GM21515 (cell line): ENCODE measurements around the gene SLC17A8.
"Not testable (repeated sequence)": the region's sequence is repeated elsewhere in the genome, so short reads cannot be mapped to it uniquely, and the experiment has no call there.

ENCODE experiments used
- ATAC-seq: cut with Tn5 transposase; IDR thresholded peaks from one replicate; pipeline ENCODE4 v1.9.1; 2021; ENCODE audit not compliant: unreplicated experiment

SLC17A8 gene

DNA sequence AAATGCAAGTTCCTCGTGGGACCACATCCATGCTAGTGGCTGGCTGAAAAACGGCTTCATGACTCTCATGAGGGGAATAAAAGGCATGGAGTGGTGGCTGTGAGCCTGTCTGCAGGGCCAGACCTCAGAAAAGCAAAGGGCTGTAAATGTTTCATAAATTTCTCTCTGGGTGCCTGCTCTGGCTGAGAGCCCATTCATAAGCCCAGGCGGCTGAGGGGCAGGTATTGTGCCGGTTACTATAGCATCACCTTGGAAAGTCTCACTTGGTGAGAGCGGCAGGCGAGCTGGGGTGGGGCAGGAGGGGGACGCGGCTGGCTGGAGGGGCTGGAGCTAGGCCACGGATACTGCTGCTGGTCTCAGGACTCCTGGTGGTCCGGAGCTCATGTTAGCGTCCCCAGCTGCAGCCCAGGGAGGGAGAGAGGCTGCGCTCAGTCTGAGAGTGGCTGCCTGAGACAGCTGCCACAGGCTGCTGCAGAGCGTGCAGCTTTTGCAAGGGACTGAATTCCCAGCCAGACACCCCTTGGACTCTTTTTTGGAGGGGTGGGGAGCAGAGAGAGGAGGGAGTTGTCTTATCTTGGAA is at the start of gene SLC17A8:
SLC17A8 (plus strand) TSS at position 431 of the 580 bp plus-strand sequence. CDS start 318 bp downstream, outside the sequence.
- ATAC-seq, result no peak

DNA sequence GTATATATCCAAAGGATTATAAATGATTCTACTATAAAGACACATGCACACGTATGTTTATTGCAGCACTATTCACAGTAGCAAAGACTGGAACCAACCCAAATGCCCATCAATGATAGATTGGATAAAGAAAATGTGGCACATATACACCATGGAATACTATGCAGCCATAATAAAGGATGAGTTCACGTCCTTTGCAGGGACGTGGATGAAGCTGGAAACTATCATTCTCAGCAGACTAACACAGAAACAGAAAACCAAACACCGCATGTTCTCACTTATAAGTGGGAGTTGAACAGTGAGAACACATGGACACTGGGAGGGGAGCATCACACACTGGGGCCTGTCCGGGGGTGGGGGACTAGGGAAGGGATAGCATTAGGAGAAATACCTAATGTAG is 48.7 kb upstream of the SLC17A8 start:
- not testable (repeated sequence) for ATAC-seq

- no peak for ATAC-seq
Observed at GRCh38 chr12:100311317-100311716, 45.6 kb upstream of the SLC17A8 start.

DNA sequence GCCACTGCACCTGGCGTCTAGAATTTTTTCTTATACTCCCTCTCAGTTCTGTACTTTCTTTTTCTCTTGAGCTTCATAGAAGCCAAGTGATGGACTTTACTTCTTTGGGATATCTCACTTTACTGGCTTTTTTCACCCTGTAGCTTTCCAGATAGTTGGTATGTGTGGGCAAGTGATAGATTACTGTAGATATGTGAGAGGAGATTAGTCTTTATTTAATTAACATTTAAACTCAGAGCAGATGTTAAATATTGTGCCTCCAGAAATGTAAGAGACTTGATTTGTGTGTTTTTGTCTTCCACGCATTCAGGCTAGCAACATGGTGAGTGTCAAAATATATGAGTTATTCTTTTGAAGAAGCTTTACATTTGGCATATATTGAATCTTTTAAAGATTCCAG is 39.5 kb upstream of the SLC17A8 start:
- ATAC-seq, result no peak

DNA sequence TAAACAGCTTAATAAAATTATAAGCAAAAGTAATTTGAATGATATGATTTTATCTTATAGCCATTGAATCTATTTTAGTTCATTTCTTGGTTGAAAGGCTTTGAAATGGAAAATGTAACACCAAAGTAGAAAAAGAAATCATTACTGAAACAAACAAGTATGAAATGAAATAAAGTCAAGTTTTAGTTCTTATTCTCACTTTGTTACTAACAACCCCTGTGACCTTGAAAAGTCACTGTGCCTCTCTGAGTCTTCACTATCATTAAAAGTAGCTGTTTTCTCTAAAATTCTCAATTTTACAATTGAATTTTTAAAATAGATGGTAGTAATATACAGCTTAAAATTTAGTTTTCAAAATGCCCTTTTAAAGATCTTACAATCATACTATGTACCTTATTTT is 32.4 kb upstream of the SLC17A8 start:
- ATAC-seq, result peak; percentile 48

GRCh38 chr12:100326208-100326607 is 30.7 kb upstream of the SLC17A8 start:
- ATAC-seq, result no peak

GRCh38 chr12:100329800-100330199 is 27.1 kb upstream of the SLC17A8 start:
- ATAC-seq, result peak; percentile 71

GRCh38 chr12:100331871-100332270 is 25.0 kb upstream of the SLC17A8 start:
- no peak for ATAC-seq

- ATAC-seq, result no peak
Observed at GRCh38 chr12:100332852-100333251, 24.0 kb upstream of the SLC17A8 start.

- no peak for ATAC-seq
Observed at GRCh38 chr12:100337299-100337698, 19.6 kb upstream of the SLC17A8 start.

DNA sequence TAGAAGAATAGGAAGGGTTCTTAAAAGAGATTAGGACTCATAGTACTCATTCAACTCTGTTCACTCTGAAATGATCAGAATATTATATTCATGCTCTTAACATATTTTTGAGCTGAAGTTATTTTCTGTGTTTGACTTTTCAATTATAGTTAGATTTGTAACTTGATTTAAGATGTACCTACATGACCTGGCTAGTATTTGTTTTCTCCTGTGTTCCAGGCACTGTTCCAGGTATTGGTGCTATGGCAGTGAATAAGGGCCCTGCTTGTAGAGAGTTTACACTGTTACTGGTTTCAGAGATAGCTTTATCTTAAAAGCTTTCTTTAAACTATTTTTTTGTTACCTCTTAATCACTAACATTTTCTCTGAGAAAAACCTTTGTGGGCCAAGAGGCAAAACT is 19.1 kb upstream of the SLC17A8 start:
- no peak for ATAC-seq

DNA sequence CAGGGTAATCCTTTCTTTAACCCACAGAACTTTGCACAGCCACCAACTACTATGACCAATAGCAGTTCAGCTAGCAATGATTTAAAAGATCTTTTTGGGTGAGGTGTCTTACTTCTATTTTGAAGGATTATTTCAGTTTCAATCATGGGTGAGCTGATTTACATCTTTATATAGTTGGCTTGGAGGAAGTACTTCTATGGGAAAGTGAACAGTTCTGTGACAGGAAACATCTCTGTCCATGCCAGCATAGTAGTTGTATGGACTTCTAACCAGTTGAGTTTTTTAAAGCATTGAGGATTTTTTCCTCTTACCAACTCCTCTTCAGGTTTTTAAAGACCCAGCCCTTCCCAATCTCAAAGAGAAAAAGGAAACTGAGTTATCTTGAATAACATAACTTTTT is 17.8 kb upstream of the SLC17A8 start:
- no peak for ATAC-seq

- not testable (repeated sequence) for ATAC-seq
Observed at GRCh38 chr12:100342897-100343296, 14.0 kb upstream of the SLC17A8 start.

- ATAC-seq, result not testable (repeated sequence)
Observed at GRCh38 chr12:100344351-100344750, 12.5 kb upstream of the SLC17A8 start.

- ATAC-seq, result no peak
Observed at GRCh38 chr12:100345020-100345767, 11.7 kb upstream of the SLC17A8 start.

DNA sequence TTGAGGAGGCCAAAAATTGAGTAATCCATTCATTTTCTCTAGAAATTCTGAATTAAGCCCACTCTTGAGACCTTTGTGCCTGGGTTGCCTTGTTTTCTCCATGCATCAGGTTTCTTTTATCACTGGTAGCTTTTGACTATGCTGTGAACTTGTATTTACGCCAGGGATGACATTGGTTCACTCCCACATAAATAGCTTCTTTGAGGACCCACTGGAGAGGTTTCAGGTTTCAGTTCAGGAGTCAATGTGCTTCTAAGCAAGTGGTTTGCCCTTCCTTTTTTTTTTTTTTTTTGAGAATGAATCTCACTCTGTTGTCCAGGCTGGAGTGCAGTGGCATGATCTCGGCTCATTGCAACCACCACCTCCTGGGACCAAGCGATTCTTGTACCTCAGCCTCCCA is 10.2 kb upstream of the SLC17A8 start:
- ATAC-seq, result no peak

- no peak for ATAC-seq
Observed at GRCh38 chr12:100348657-100349454, 8.0 kb upstream of the SLC17A8 start.

GRCh38 chr12:100359248-100359647 is 2.4 kb downstream of the SLC17A8 start:
- ATAC-seq, result no peak

- no peak for ATAC-seq
Observed at GRCh38 chr12:100359822-100360221, 2.9 kb downstream of the SLC17A8 start.

- ATAC-seq, result no peak
Observed at GRCh38 chr12:100360450-100360849, 3.6 kb downstream of the SLC17A8 start.

DNA sequence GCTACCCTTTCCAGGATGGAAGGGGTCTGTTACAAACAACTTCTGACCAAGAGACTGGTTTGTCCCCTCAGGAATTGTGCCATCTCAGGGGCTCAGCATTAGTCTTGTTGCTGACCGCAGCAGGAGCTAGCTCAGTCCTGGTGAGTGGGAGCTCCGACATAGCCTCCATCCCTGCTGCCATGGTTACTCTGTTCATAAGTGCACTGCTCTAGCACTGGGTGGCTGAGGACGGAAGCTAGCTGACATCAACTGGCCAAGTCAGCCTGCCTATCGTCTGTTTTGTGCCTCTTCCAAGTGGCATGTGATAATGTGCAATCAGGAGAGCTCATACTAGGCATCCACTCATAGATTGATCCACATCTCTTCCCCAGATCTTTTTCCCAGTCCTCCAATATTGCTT is 7.5 kb downstream of the SLC17A8 start:
- ATAC-seq, result no peak

DNA sequence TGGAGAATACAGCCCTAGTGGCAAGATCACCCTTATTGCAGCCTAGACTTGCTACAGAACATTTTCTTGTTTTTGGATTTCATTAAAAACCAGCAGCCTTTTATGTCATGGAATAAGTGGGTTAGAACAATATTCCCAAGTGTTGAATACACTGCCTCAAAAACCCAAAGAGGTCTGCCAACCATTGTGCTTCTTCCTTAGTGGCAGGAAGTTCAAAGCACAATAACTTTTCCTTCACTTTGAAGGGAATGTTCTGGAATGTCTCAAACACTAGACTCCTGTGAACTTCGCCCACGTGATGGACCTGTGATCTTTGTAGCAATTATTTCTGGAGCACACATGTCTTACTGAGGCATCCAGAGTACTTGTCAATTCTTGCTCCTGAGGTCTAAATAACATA is 8.5 kb downstream of the SLC17A8 start:
- ATAC-seq, result no peak
